CD14-positive monocyte (primary cell): Measurements from ENCODE around the gene NINJ1. TPM values are rescaled to one million over a fixed set of nuclear protein-coding genes. Genes with fewer than 3 reads are reported as not detected.

Experiments
- DNase-seq, 3 donors: peaks; one replicate each; pipeline ENCODE4 v3.0.0-alpha.2; 2011 to 2022
- H2AFZ ChIP-seq: 2 replicates; pipeline ENCODE4 v1.6.0; 2012; ENCODE audit warnings: mild to moderate bottlenecking, low read depth, low read length, inconsistent platforms; ENCODE audit not compliant: insufficient read depth, poor library complexity, severe bottlenecking
- H3K27ac ChIP-seq, 2 donors: 1 replicate in 1 of 2; 2 replicates in 1 of 2; pipeline ENCODE4 v1.5.1; 2012 to 2013; ENCODE audit warnings: low read length in 2 of 2, control low read depth in 1 of 2, inconsistent platforms in 1 of 2, low read depth in 1 of 2, mild to moderate bottlenecking in 1 of 2
- H3K27me3 ChIP-seq, 2 donors: one replicate each; pipeline versions ENCODE4 v1.6.0 to v1.6.1; 2011 to 2013; ENCODE audit warnings: low read length in 2 of 2; ENCODE audit not compliant: control insufficient read depth in 2 of 2, insufficient read depth in 2 of 2
- H3K36me3 ChIP-seq, 2 donors: replicated peaks in 1 of 2; 1 replicate in 1 of 2; 2 replicates in 1 of 2; pipeline versions ENCODE4 v1.5.1 to v1.6.1; 2012 to 2013; ENCODE audit warnings: low read length in 2 of 2, control low read depth in 1 of 2, inconsistent platforms in 1 of 2, mild to moderate bottlenecking in 1 of 2; ENCODE audit not compliant: insufficient read depth in 2 of 2, control insufficient read depth in 1 of 2
- H3K4me1 ChIP-seq, 2 donors: 1 replicate in 1 of 2; 2 replicates in 1 of 2; pipeline versions ENCODE4 v1.5.1 to v1.6.1; 2012 to 2013; ENCODE audit warnings: low read length in 2 of 2, control low read depth in 1 of 2, inconsistent platforms in 1 of 2, mild to moderate bottlenecking in 1 of 2, moderate library complexity in 1 of 2; ENCODE audit not compliant: insufficient read depth in 2 of 2, control insufficient read depth in 1 of 2
- H3K4me2 ChIP-seq: replicated peaks from 2 replicates; pipeline ENCODE3; 2012; ENCODE audit warnings: low read length, moderate library complexity, mild to moderate bottlenecking; ENCODE audit not compliant: poor library complexity, severe bottlenecking; ENCODE audit errors: extremely low read depth
- H3K4me3 ChIP-seq, 3 experiments: fragments of 200-600 bp in 1 of 3; sonication (generic) in 1 of 3; replicated peaks in 1 of 3; 1 replicate in 2 of 3; 2 replicates in 1 of 3; pipeline ENCODE4 v1.5.1; 2011 to 2013; ENCODE audit warnings: low read length in 3 of 3, mild to moderate bottlenecking in 3 of 3, control low read depth in 2 of 3, low read depth in 2 of 3, inconsistent platforms in 1 of 3, moderate library complexity in 1 of 3
- H3K79me2 ChIP-seq: 2 replicates; pipeline ENCODE4 v1.6.0; 2012; ENCODE audit warnings: mild to moderate bottlenecking, control low read depth, inconsistent platforms, low read length, moderate library complexity; ENCODE audit not compliant: insufficient read depth
- H3K9ac ChIP-seq: 2 replicates; pipeline ENCODE4 v1.6.0; 2017; ENCODE audit warnings: low read length, mild to moderate bottlenecking; ENCODE audit not compliant: insufficient read depth, poor library complexity, severe bottlenecking
- H3K9me3 ChIP-seq, 2 donors: replicated peaks in 1 of 2; 1 replicate in 1 of 2; 2 replicates in 1 of 2; pipeline versions ENCODE4 v1.5.1 to v1.6.1; 2012 to 2013; ENCODE audit warnings: low read length in 2 of 2, control low read depth in 1 of 2; ENCODE audit not compliant: control insufficient read depth in 1 of 2, insufficient read depth in 1 of 2
- H4K20me1 ChIP-seq: 2 replicates; pipeline ENCODE4 v1.6.0; 2012; ENCODE audit warnings: mild to moderate bottlenecking, low read length, control low read depth, moderate library complexity; ENCODE audit not compliant: insufficient read depth
- H3K27ac Mint-ChIP-seq, 7 donors: one replicate each; pipeline ENCODE4 v1.8.0; 2020; ENCODE audit warnings: mild to moderate bottlenecking in 7 of 7, mixed read lengths in 7 of 7, moderate library complexity in 6 of 7, inconsistent platforms in 2 of 7
- H3K27me3 Mint-ChIP-seq, 3 donors: one replicate each; pipeline ENCODE4 v1.8.0; 2021 to 2022; ENCODE audit warnings: low read depth in 3 of 3, mild to moderate bottlenecking in 3 of 3, mixed read lengths in 3 of 3, moderate library complexity in 3 of 3, inconsistent platforms in 1 of 3
- H3K36me3 Mint-ChIP-seq, 2 donors: one replicate each; pipeline ENCODE4 v1.8.0; 2020; ENCODE audit warnings: mixed read lengths in 2 of 2, inconsistent platforms in 1 of 2, mild to moderate bottlenecking in 1 of 2
- H3K4me1 Mint-ChIP-seq: one replicate; pipeline ENCODE4 v1.8.0; 2020; ENCODE audit warnings: mild to moderate bottlenecking, mixed read lengths
- H3K4me3 Mint-ChIP-seq, 2 donors: one replicate each; pipeline ENCODE4 v1.8.0; 2020; ENCODE audit warnings: mild to moderate bottlenecking in 2 of 2, mixed read lengths in 2 of 2, moderate library complexity in 1 of 2
- H3K9me3 Mint-ChIP-seq, 7 donors: one replicate each; pipeline ENCODE4 v1.8.0; 2020 to 2022; ENCODE audit warnings: mixed read lengths in 7 of 7, mild to moderate bottlenecking in 6 of 7, moderate library complexity in 6 of 7, inconsistent platforms in 2 of 7
- CTCF ChIP-seq: fragments of 200-600 bp; IDR thresholded peaks from one replicate; pipeline ENCODE4 v1.8.0; 2022; ENCODE audit warnings: antibody characterized with exemption, mild to moderate bottlenecking
- WGBS: methylation state at CpG from one replicate; pipeline ENCODE4 v1.1.5; 2013; ENCODE audit warnings: missing lambda C conversion rate; ENCODE audit not compliant: insufficient coverage; 5-methylcytosine and 5-hydroxymethylcytosine counted together
- intact Hi-C, 2 donors: fragments of 100-400 bp; cut with micrococcal nuclease; formaldehyde crosslinking; loops; one replicate each; pipeline versions ENCODE4 v1.15.0 to v1.15.1; 2023
- polyA plus RNA-seq, 3 donors: library from polyadenylated mRNA; depleted of rRNA in 1 of 3; unstranded in 2 of 3; stranded (reverse) in 1 of 3; fragments of 300-500 nt in 2 of 3; fragments of >200 nt in 1 of 3; fragmentation: Illumina TruSeq in 2 of 3; gene quantifications; 1 replicate in 2 of 3; 2 replicates in 1 of 3; pipeline ENCODE4 v1.2.3, GENCODE V29; 2012 to 2021

NINJ1 gene
- polyA plus RNA-seq, 3 donors = 290 to 610 (median 469) TPM

- no peaks in the 10 kb centered on the region for H3K4me1 Mint-ChIP-seq
- TF ChIP-seq CTCF = no peak
- H3K4me2 ChIP-seq = no peak overlapping the region
- H3K9ac ChIP-seq = no peak overlapping the region
- no peaks in the 10 kb centered on the region for H3K36me3 ChIP-seq
- intact Hi-C loops = no loop called here
- H3K4me3 ChIP-seq = no peak overlapping the region
- no peaks in the 10 kb centered on the region for H3K9me3 Mint-ChIP-seq
- 100% methylated on average over 1 of the region's 4 CpGs for WGBS
- peaks cover 8 to 33% (median 19%) of the 10 kb centered on the region in 3 donors for H3K27me3 Mint-ChIP-seq
- H3K4me1 ChIP-seq = peaks cover 0 to under 1% of the 10 kb centered on the region in 2 donors
- no peaks in the 10 kb centered on the region for H3K9me3 ChIP-seq
- H3K36me3 Mint-ChIP-seq = no peaks in the 10 kb centered on the region
- no peak for DNase-seq
- no peaks in the 10 kb centered on the region for H4K20me1 ChIP-seq
- no peaks in the 10 kb centered on the region for H3K79me2 ChIP-seq
- H3K27ac ChIP-seq = no peak overlapping the region
- H3K4me3 Mint-ChIP-seq = no peak overlapping the region
- H2AFZ ChIP-seq = no peak overlapping the region
- H3K27me3 ChIP-seq = peaks cover 0 to 4% of the 10 kb centered on the region in 2 donors
- no peak overlapping the region for H3K27ac Mint-ChIP-seq
These were observed 33.8 kb upstream of the NINJ1 start for GRCh38 chr9:93167838-93168237.

GRCh38 chr9:93167185-93167584 lies 33.1 kb upstream of the NINJ1 start:
- no peaks in the 10 kb centered on the region for H3K36me3 ChIP-seq
- no peaks in the 10 kb centered on the region for H4K20me1 ChIP-seq
- Mint-ChIP-seq H3K36me3 (no peaks in the 10 kb centered on the region), H3K4me3 (no peak overlapping the region), H3K9me3 (no peaks in the 10 kb centered on the region), H3K27ac (no peak overlapping the region), H3K4me1 (no peaks in the 10 kb centered on the region), H3K27me3 (peaks cover 8 to 34% (median 18%) of the 10 kb centered on the region in 3 donors)
- no peak overlapping the region for H2AFZ ChIP-seq
- no peaks in the 10 kb centered on the region for H3K9me3 ChIP-seq
- no peaks in the 10 kb centered on the region for H3K4me1 ChIP-seq
- WGBS = 94% methylated on average over 5 of the region's 6 CpGs
- H3K27ac ChIP-seq = no peak overlapping the region
- no peak overlapping the region for H3K4me3 ChIP-seq
- no peak overlapping the region for H3K9ac ChIP-seq
- peaks cover 0 to 4% of the 10 kb centered on the region in 2 donors for H3K27me3 ChIP-seq
- no peaks in the 10 kb centered on the region for H3K79me2 ChIP-seq
- DNase-seq = no peak
- intact Hi-C loops = no loop called here
- H3K4me2 ChIP-seq = no peak overlapping the region
- no peak for TF ChIP-seq CTCF
